SHP77 treated with DMSO at 0.1 percent for 48 hours (cell line): ENCODE measurements around the gene SERPINB7.

Source experiments
- DNase-seq: peaks from one replicate; lab custom pipeline; 2025; lab: John Stamatoyannopoulos, UW

SERPINB7 gene

GRCh38 chr18:63844254-63844653 lies 69.0 kb downstream of the SERPINB7 start:
- peak; percentile 5 for DNase-seq

- DNase-seq = peak; percentile 62
These were observed 72.9 kb downstream of the SERPINB7 start for GRCh38 chr18:63848159-63848558.

- DNase-seq = peak; percentile 4
These were observed 74.8 kb downstream of the SERPINB7 start for GRCh38 chr18:63850020-63850419.

- DNase-seq = no peak
These were observed 75.4 kb downstream of the SERPINB7 start for GRCh38 chr18:63850636-63851035.
